Right renal cortex interstitium (tissue), 3 donors: ENCODE results near the gene HIPK2. TPM values are rescaled to one million over a fixed set of nuclear protein-coding genes. Genes with fewer than 3 reads are reported as not detected.

Source experiments
- DNase-seq, 3 donors: peaks; one replicate each; pipeline ENCODE4 v3.0.0-alpha.2; 2013; ENCODE audit warnings: low read depth in 3 of 3, low spot score in 2 of 3
- polyA plus RNA-seq, 3 donors: library from polyadenylated mRNA; unstranded; fragments of 120-200 nt; gene quantifications; one replicate each; pipeline ENCODE4 v1.2.1, GENCODE V29; 2013; ENCODE audit not compliant: insufficient read length in 3 of 3

HIPK2 gene
- polyA plus RNA-seq, 3 donors, result 81.5 to 88.7 (median 87.6) TPM

DNA sequence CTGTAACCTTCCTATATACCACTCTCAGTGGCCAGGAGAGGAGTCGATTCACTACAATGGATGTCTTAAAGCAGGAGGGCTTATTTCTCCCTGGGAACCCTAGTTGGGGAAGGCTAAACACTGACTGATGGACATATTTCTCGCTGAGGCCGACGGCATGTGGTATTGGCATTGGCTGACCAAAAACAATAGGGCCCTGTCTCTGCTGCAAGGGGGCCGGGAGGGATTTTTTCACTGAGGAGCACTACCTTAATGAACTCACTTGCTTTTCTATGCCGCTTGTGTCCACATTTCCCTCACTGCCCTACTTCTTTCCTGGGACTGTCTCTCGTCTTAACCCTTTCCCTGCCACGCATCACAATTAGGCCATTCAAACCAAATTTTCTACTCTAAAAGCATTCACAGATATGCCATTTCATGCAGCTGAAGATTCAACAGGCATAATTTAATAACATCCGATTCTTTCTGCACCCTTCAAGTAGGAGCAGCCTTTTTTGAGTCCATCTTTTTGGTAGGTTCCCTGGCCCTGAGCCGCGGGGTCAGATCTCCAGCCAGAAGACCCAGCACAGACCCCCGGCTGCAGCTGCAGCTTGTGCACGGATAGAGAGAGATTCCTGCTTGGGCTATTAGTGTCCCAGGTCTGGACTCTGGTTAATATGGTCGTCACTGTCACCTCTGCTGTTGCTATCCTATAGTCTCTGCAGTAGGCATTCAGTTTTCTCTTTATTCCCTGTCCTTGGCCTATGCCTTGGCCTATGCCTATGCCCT, 118.7 kb downstream of the HIPK2 start:
- no peak for DNase-seq

DNA sequence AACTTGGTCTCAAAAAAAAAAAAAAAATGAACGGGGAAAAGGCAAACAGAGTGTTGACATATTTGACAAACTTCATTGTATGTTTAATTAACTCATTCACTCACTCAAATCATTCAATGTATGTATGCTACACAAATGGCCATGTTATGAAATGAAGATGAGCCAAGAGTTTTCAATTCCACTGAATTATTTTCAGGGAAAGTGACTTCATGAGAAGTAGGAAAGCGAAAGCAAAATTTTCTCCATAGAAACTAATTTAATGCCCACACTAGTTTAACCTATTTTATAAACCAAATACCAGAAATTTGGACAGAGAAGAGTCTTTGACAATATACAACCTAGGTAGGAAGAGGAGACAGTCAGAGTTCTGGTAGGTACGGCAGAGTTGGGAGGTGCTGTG, 119.5 kb downstream of the HIPK2 start:
- no peak for DNase-seq

DNA sequence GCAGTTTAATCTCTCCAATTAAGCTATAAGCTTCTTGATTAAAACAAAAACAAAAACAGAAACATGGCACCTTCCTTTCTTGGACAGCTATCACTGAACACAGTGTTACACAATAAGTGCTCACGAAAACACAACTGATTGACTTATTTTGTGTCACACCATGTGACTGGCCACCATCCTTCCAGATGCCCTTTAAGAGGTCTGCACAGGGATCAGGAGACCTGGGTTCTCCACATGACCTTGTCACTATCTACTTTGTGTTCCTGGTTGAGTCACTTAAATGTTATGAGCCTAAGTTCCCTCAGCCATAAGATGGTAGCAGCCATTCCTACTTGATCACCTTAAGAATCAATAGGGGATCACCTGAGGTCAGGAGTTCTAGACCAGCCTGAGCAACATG, 120.1 kb downstream of the HIPK2 start:
- no peak for DNase-seq

DNA sequence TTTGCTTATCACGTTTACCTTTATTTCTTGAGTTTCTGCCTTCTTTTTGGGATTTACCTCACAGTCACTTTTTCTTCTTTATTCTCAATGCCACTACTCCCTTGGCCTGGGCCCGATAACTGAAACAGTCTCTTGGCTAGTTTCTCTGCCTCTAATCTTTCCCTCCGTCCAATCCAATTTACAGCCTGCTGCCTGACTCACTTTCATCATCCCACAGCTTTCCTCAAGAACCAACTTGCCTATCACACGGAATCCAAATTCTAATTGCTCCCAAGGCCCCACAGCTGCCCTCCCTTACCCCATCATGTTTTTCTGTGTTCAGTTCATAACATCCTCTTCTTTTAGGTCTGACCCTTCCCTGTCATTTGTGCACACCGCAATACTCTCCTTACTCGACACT, 121.4 kb downstream of the HIPK2 start:
- no peak for DNase-seq

DNA sequence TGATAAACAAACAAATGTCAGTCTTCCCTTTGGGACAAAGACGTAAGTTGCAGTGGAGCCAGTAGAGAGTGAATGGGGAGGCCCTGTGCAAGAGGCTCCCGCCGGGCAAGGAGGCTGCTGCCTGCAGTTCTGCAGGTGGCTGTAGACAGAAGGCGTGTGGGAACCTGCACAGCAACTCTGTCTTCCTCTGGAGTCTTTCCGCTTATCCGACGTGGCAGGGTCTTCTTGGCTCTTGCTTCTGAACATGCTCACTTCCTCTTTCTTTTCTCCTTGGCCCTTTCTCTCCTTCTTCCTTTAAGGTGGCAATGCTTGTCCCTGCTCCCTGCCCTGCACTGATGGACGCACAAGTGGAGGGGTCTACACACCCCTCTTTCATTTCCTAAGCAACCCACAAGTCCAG, 122.5 kb downstream of the HIPK2 start:
- no peak for DNase-seq

DNA sequence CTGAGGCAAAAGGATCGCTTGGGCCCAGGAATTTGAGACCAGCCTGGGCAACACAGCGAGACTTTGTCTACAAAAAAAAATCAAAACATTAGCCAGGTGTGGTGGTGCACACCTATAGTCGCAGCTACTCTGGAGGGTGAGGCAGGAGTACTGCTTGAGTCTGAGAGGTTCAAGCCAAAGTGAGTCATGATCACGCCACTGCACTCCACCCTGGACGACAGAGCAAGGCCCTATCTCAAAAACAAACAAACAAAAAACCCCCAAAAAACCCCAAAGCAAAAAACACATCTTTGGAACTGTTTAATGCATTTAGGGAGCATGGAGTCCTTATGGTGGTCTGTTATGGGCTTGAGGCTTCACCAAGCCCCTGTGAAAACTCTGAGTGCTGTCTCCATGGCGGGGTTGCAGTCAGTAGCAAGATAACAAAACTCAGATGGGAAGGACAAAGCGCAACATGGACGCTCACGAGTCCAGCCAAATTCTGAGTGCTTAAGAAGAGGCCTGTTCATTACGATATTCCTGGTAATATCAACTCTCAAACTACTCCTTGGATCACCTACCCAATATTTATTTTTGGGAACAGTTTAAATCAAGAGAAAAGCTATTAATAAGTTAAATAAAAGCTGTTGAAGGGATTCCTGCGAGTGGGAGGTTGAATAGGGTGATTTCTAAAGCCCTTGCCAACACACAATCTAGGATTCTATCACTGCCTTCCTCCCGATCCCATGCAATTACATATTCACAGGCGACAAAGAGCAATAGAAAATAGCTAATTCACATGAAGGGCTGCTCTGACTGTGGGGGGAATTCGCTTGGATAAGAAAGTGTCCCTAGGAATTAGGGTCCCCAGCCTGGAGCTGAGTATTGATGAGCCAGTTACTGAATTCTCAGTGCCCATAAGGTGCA, 123.3 kb downstream of the HIPK2 start:
- DNase-seq, result no peak

DNA sequence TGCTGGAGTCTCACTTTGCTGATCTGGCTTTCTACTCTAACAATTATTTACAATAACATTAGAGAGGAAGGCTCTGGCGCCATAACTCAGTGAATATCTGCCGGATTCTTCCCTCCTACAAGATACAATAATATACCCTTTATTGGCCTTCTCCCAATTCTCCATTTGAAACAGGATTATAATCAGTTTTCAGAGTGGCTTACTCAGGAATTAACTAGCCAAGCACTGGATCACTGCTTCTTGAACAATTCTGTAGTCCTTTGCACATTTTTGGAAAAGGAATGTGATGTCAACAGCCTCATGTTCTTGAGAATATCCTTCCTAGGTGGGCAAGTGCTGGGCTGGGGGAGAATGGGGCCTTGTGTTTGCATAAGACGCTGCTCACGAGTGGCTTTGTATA, 125.9 kb downstream of the HIPK2 start:
- DNase-seq, result no peak

DNA sequence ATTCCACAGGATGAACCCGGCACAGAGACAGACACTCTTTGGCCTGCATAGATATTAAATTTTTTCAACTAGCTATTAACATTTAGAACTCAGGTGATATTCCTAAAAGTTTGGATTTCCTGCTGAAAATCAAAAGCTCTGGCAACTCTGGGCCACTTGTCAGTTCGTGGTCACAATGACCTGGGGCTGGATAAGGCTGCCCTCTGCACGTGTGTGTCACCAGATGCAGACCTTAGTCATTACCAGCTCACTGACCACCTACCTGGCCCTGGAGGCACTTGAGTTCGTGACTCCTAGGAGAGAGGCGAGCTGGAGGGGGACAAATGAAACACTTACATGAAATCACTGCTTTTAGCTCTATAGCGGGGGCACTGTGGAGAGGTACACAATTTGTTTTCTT, 126.5 kb downstream of the HIPK2 start:
- DNase-seq, result no peak

DNA sequence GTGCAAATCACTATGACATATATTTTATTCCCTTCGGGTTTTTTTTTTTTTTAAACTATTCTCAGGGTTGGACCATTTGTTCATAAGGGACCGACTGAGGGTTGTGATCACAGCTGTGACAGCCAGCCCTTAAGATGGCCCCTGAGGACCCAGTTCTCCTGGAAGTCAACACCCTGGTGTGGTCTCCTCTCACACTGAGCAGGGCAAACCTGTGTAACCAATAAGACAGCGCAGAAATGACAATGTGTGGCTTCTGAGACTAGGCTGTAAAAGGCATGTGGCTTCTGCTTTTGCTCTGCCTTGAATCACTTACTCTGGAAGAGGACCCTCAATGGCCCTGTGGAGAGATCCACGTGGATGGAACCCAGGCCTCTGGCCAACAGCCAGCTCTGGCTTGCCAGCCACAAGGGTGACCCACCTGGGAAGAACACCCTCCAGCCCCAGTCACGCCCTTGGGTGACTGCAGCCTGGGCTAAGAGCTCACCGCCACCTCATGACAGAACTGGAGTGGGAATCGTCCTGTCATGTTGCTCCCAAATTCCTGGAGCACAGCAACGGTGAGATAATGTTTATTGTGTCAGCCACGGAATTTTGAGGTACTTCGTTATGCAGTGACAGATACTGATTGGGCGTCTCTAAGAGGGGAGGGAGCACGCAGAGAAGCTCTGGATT, 127.2 kb downstream of the HIPK2 start:
- no peak for DNase-seq

DNA sequence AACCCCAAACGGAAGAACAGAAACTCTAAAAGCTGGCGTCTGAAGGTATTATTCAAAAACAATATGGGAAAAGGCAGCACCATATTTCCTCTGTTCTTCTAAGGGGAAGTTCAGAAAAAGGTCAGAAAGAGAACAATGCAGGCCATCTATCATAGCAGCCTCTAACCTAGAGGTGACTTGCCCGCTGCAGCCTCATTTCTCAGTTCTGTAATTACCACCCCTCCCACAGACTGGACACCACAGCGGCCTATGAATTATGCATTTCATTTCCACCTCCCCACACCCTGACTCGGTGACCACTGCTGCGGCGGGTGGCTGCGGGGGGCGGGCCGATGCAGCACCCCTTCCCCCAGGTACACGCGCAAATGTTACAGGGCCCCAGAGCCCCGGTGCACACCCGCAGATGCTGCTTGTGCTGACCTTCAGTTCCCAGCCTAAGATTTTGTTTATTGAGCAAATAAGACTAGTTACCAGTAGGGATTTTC, 128.8 kb downstream of the HIPK2 start:
- no peak for DNase-seq

DNA sequence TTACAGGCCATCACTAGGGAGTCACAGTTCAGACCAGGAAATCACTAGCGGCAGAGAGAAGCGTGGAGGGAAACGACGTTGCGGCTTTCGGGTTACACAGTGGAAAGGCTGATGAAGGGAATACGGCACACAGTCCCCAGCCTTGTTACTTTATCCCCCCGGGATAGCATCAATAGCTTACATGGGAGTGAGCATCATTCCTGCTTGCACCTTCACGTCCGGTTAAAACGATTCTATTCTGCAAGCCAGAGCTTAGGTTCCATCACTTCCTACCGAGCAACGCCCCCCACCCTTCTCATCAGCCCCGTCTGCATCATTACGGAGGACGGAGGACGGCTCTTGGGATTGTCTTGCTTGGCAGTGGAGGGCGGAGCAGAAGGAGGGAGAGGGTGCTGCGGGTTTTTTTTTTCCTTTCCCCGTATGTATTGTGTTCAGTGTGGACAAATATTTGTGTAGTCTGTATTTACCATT, 129.4 kb downstream of the HIPK2 start:
- DNase-seq, result no peak

DNA sequence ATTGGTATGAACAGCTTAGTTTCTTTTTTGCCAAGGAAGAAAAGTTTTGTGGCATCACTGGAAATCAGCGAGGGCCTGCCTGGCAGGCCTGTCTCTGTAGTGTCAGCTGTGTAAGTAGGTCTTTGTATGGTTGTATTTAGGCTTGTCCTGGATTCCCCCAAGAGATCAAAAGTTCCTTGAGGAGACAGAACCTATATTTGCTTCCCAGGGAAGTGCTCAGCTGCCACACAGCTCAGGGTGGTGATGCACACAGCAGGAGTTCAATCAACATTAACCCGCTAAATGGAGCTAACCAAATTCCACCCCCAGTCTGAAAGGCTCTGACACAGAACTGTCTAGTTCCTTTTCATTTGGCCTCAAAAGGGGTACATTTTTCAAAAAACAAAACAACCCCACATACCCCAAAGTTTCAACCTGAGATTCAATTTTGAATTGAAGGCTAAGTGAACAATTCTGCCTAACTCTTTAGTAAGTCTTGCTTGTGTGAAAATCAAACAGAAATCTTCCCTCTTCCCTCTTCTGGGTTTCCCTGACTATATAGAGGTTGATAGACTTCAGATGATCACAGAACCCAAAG, 129.9 kb downstream of the HIPK2 start:
- DNase-seq, result no peak

DNA sequence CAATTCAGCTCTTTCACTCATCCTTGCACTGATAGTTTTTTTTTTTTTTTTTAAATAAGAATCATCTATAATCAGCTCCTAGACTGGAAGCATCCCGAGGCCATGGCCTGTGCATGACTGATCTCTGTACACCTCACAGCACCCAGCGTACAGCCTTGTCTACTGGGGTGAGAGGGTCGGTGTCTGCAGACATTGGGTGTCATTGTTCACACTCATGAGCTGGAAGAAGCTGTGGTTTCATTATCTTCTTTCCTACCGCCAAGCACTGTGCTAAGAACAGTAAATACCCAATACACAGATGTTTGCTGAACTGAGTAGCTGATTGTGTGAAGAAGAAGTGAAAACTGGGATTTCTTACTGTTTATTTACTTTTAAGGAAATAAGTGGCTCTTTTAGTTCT, 130.7 kb downstream of the HIPK2 start:
- no peak for DNase-seq

DNA sequence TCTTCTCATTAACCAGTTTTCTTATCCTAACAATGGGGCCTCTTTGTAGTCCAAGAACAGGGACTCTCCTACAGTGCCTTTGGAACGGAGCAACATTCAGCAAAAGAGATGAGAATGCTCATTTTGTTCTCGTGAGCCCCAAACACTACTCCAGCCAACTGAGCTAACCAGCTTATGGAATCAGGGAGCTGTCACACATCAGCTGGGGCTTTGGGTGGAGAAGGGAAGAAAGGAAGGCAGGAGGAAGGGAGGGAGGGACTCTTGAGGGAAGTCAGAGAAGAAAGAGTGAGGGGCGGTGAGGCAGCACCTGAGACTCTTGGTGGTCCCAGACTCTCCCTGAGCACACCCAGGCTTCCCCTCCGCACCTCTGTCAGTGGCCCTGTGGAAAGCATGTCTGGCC, 131.2 kb downstream of the HIPK2 start:
- no peak for DNase-seq

DNA sequence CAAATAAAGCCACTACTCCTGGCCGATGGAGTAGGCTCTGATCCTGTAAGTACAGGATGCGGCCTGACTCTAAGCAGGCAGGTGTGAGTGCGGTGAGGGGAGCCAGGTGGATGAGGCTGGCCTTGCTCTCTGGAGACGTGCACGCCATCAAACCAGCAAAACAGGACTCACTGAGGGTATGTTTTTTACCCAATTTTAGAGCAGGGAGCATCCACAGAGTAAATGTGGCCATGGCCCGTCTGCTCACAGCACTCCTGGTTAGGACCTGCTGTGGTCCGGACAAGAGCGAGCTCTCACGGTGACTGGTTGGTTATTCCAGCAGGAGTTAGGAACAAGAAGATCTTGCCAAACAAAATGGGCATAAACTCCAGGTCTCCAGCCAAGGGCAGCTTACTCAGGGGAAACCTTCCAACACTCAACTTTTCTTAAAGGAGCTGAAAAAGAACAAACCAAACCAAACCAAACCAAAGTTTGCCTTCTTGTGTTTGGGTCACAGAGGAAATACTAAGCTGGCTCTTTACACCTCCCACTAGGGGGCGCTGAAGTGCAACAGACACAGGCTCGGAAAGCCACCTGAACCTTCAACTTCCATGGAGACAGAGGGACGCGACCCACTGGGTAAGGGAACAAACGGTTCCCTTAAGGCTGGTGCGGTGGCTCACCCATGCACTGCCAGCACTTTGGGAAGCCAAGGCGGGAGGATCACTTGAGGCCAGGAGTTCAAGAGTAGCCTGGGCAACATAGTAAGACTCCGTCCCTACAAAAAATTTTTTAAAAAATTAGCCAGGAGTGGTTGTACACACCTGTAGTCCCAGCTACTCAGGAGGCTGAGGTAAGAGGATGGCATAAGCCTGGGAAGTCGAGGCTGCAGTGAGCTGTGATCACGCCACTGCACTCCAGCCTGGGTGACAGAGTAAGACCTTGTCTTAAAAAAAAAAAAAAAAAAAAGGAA, 131.9 kb downstream of the HIPK2 start:
- DNase-seq, result peak; percentile 58 to 73 (median 69)

DNA sequence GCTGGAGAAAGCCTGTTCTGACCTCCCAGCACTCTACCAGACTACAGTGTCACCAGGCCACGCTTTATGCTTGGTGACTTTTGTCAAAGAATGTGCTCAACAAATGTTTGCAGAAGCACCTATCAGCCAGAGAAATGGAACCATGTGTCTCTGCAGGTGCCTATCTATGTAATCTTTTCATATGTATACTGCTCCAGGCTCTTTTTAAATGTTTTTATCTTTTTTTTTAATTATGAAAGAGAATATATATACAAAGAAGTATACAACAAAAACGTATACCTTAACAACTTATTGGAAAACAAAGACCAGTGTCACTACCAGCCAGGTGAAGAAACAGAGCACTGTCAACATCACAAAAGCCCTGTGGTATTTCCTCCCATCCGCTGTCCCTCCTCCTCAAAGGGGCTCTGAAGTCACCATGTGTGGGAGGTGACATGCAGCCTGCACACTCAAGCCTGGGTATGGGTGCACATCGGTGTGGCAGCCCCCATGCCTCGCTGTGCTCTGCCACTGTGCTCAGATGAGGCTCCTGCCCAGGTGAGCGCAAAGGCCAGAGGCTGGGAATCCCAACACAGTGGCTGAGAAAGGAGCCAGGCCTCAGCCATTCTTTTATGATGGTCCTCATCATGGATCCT, 133.7 kb downstream of the HIPK2 start:
- DNase-seq, result no peak

DNA sequence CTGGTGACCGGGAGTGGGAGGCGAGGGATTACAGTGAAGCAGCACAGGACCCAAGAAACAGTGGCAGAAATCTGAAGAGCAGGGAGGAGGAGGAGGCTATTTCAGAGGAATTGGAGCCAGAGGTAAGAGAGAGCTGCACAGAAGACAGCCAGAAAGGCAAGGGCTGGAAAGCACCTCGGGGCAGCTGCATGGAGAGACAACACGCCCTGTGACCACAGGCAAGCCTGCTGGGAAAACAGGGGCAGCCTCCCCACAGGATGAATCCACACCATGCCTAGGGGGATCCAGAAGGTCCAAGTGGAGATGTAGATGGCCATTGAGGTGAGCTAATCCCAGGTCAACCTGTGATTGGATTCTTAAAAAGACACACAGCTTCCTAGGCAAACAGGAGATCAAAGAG, 135.5 kb downstream of the HIPK2 start:
- DNase-seq, result no peak

DNA sequence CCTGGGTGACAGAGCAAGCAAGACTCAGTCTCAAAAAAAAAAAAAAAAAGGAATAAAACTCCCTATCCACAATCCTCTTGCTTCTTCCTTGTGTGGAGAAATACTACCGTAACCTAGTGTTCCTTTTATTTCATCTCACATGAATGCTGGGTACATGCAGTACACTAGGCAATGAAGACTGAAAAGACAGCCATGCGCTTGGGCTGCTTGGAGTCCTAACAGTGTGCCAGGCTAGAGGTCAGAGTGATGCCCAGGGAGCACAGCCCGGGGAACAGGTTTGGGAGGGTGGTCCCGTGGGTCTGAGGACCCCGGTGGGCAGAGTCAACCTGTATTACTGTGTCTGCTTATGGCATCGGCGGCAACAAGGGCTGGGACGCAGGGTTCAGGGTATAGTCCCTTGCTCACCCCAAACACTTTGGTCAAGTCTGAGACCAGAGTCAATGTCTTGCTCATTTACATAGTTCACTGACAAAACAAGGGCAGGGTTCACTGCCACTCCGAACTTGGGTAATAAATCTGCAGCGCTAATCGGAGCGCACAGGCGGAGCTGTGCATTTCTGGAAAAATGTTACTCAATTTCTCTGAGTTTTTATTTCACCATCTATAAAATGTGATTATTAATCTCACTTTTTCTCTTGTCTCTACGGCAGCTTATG, 136.3 kb downstream of the HIPK2 start:
- no peak for DNase-seq

DNA sequence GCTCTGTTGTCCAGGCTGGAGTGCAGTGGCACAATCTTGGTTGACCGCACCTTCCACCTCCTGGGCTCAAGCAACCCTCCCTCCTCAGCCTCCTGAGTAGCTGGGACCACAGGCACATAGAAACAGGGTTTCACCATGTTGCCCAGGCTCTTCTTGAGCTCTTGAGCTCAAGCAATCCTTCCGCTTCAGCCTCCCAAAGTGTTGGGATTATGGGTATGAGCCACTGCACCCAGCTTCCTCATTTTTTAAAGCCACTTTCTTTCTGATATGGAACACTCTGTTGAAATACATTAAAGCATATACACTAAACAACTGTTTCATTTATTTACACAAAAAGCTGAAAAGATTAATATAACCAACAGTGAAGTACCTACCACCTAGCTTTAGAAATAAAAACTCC, 137.1 kb downstream of the HIPK2 start:
- no peak for DNase-seq
